HEK293T (cell line): ENCODE measurements around the gene PTMA.

Source experiments
- CTBP1 ChIP-seq: fragments of 450-650 bp; IDR thresholded peaks from 2 replicates; pipeline ENCODE4 v1.6.1; 2016; ENCODE audit warnings: borderline replicate concordance
- NFRKB ChIP-seq: fragments of 450-650 bp; IDR thresholded peaks from 2 replicates; pipeline ENCODE4 v1.6.1; 2016; ENCODE audit warnings: mild to moderate bottlenecking, moderate library complexity
- SP1 ChIP-seq: fragments of 450-650 bp; IDR thresholded peaks from 2 replicates; pipeline ENCODE4 v1.6.1; 2017

GRCh38 chr2:231689124-231689893 is 19.0 kb upstream of the PTMA start:
- TF ChIP-seq NFRKB (no peak), CTBP1 (no peak), SP1 (no peak)
